HCT116 (cell line): ENCODE data around the gene ANO10. TPM values are rescaled to one million over a fixed set of nuclear protein-coding genes. Genes with fewer than 3 reads are reported as not detected.
"Not testable (repeated sequence)": the region's sequence is repeated elsewhere in the genome, so short reads cannot be mapped to it uniquely, and the experiment has no call there.

Experiments
- ATAC-seq: fragments of 200-7000 bp; cut with Tn5 transposase; 2 replicates; pipeline ENCODE4 v1.9.1; 2020; ENCODE audit warnings: mild to moderate bottlenecking, moderate library complexity
- BruUV-seq: library from RNA; stranded (reverse); fragments of 400-500 nt; replicated peaks from 2 replicates; lab custom pipeline; 2021; lab: Mats Ljungman, UMichigan
- CTCF ChIA-PET: fragments of 300-600 bp; sonication (Branson Sonifier 250); formaldehyde crosslinking; loops from one replicate; lab custom pipeline; 2021; ENCODE audit warnings: antibody characterized with exemption; lab: Charles Lee
- POLR2A ChIA-PET: fragments of 300-600, 350-600 bp; sonication (Branson Sonifier 250); formaldehyde crosslinking; loops from one replicate; lab custom pipeline; 2021; ENCODE audit warnings: antibody characterized with exemption; lab: Charles Lee
- RAD21 ChIA-PET, 2 experiments: fragments of 300-600 bp; sonication (Branson Sonifier 250); formaldehyde crosslinking; loops; one replicate each; lab custom pipeline; 2023; ENCODE audit warnings: low total read pairs in 2 of 2; ENCODE audit not compliant: uncharacterized antibody in 2 of 2, unreplicated experiment in 2 of 2, low non-redundant PET in 1 of 2; lab: Charles Lee
- DNase-seq: peaks from one replicate; pipeline ENCODE4 v3.0.0-alpha.2; 2010; ENCODE audit warnings: low read depth, low spot score
- H2AFZ ChIP-seq: fragments of 200-600 bp; shearing (Covaris generic), sonication (generic); 2 replicates; pipeline ENCODE4 v1.6.1; 2017; ENCODE audit warnings: low read depth, mixed run types, mixed read lengths, antibody characterized with exemption, low read length; ENCODE audit not compliant: poor library complexity, severe bottlenecking
- H3K27ac ChIP-seq: 2 replicates; pipeline ENCODE4 v1.5.1; 2012; ENCODE audit warnings: low read depth, low read length
- H3K27me3 ChIP-seq: fragments of 200-600 bp; sonication (generic); 2 replicates; pipeline ENCODE4 v1.6.1; 2016; ENCODE audit warnings: mixed run types, low read length, mixed read lengths; ENCODE audit not compliant: insufficient read depth
- H3K36me3 ChIP-seq, 2 experiments: fragments of 200-500 bp in 1 of 2; fragments of 200-600 bp in 1 of 2; sonication (Bioruptor generic) in 1 of 2; sonication (generic) in 1 of 2; 2 replicates each; pipeline versions ENCODE4 v1.5.1 to v1.6.1; 2014 to 2016; ENCODE audit warnings: low read length in 2 of 2, inconsistent platforms in 1 of 2, mixed read lengths in 1 of 2, mixed run types in 1 of 2; ENCODE audit not compliant: insufficient read depth in 2 of 2, control insufficient read depth in 1 of 2
- H3K4me1 ChIP-seq, 2 experiments: fragments of 200-600 bp in 1 of 2; sonication (generic) in 1 of 2; 2 replicates each; pipeline versions ENCODE4 v1.5.1 to v1.6.1; 2012 to 2017; ENCODE audit warnings: low read length in 2 of 2, inconsistent platforms in 1 of 2, mild to moderate bottlenecking in 1 of 2, mixed read lengths in 1 of 2, mixed run types in 1 of 2, moderate library complexity in 1 of 2; ENCODE audit not compliant: insufficient read depth in 2 of 2, control insufficient read depth in 1 of 2
- H3K4me2 ChIP-seq: fragments of 200-600 bp; sonication (generic); 2 replicates; pipeline ENCODE4 v1.6.1; 2017; ENCODE audit warnings: mixed run types, low read length, mixed read lengths
- H3K4me3 ChIP-seq, 2 experiments: fragments of 200-600 bp in 1 of 2; sonication (generic) in 1 of 2; replicated peaks in 1 of 2; 2 replicates each; pipeline ENCODE4 v1.5.1; 2011 to 2016; ENCODE audit warnings: low read length in 2 of 2, control low read depth in 1 of 2, low read depth in 1 of 2, mild to moderate bottlenecking in 1 of 2, mixed read lengths in 1 of 2, mixed run types in 1 of 2
- H3K79me2 ChIP-seq: fragments of 200-600 bp; sonication (generic); 2 replicates; pipeline ENCODE4 v1.6.1; 2017; ENCODE audit warnings: mild to moderate bottlenecking, mixed run types, low read length, moderate library complexity, mixed read lengths; ENCODE audit not compliant: insufficient read depth
- H3K9ac ChIP-seq: fragments of 200-600 bp; sonication (generic); 2 replicates; pipeline ENCODE4 v1.6.1; 2016; ENCODE audit warnings: low read length, mixed read lengths
- H3K9me2 ChIP-seq: fragments of 200-600 bp; sonication (generic), shearing (Covaris generic); 2 replicates; pipeline ENCODE4 v1.6.1; 2017; ENCODE audit warnings: mixed run types, mild to moderate bottlenecking, moderate library complexity; ENCODE audit not compliant: insufficient read depth
- H3K9me3 ChIP-seq, 2 experiments: fragments of 200-500 bp in 1 of 2; fragments of 200-600 bp in 1 of 2; sonication (Bioruptor generic) in 1 of 2; sonication (generic) in 1 of 2; 2 replicates each; pipeline ENCODE4 v1.6.1; 2014 to 2017; ENCODE audit warnings: low read length in 2 of 2, mixed read lengths in 2 of 2, inconsistent platforms in 1 of 2, low read depth in 1 of 2, mild to moderate bottlenecking in 1 of 2, mixed run types in 1 of 2, moderate library complexity in 1 of 2; ENCODE audit not compliant: control insufficient read depth in 1 of 2, insufficient read depth in 1 of 2
- H4K20me1 ChIP-seq: fragments of 200-600 bp; sonication (generic), shearing (Covaris generic); 2 replicates; pipeline ENCODE4 v1.6.1; 2017; ENCODE audit warnings: mixed run types, mild to moderate bottlenecking, moderate library complexity; ENCODE audit not compliant: insufficient read depth
- ATF3 ChIP-seq: IDR thresholded peaks from 2 replicates; pipeline ENCODE4 v1.6.1; 2012
- EGR1 ChIP-seq: IDR thresholded peaks from 2 replicates; pipeline ENCODE4 v1.6.1; 2012; ENCODE audit warnings: low read depth
- EZH2 ChIP-seq: fragments of 200-600 bp; sonication (generic); IDR thresholded peaks from 2 replicates; pipeline ENCODE4 v1.6.1; 2017; ENCODE audit warnings: antibody characterized with exemption, mixed run types
- JUND ChIP-seq: IDR thresholded peaks from 2 replicates; pipeline ENCODE4 v1.6.1; 2012
- MAX ChIP-seq: IDR thresholded peaks from 2 replicates; pipeline ENCODE4 v1.6.1; 2012
- POLR2AphosphoS5 ChIP-seq: IDR thresholded peaks from 2 replicates; pipeline ENCODE4 v1.6.1; 2011; ENCODE audit warnings: mild to moderate bottlenecking, low read depth, low read length, moderate library complexity
- SP1 ChIP-seq: IDR thresholded peaks from 2 replicates; pipeline ENCODE4 v1.6.1; 2012; ENCODE audit warnings: low read depth
- SRF ChIP-seq: IDR thresholded peaks from 2 replicates; pipeline ENCODE4 v1.6.1; 2012; ENCODE audit warnings: low read depth
- TCF7L2 ChIP-seq: IDR thresholded peaks from 2 replicates; pipeline ENCODE4 v1.7.0; 2011; ENCODE audit warnings: borderline replicate concordance, inconsistent platforms; ENCODE audit not compliant: insufficient read depth, insufficient read length; ENCODE audit errors: extremely low read depth
- ZBTB33 ChIP-seq: IDR thresholded peaks from 2 replicates; pipeline ENCODE4 v1.6.1; 2011; ENCODE audit warnings: mild to moderate bottlenecking, low read length, moderate library complexity; ENCODE audit not compliant: insufficient replicate concordance; ENCODE audit errors: extremely low read depth
- ZFX ChIP-seq: fragments of 450-650 bp; IDR thresholded peaks from 2 replicates; pipeline ENCODE4 v1.6.1; 2017
- intact Hi-C: fragments of 100-400 bp; cut with micrococcal nuclease; formaldehyde crosslinking; loops from 2 replicates; pipeline ENCODE4 v1.10.0; 2022
- total RNA-seq: library from RNA; stranded (reverse); gene quantifications from one replicate; pipeline ENCODE4 v1.2.1, GENCODE V29; 2021; ENCODE audit not compliant: unreplicated experiment

ANO10 gene
- total RNA-seq, 1 experiment from 2014 or later = 13.3 TPM

DNA sequence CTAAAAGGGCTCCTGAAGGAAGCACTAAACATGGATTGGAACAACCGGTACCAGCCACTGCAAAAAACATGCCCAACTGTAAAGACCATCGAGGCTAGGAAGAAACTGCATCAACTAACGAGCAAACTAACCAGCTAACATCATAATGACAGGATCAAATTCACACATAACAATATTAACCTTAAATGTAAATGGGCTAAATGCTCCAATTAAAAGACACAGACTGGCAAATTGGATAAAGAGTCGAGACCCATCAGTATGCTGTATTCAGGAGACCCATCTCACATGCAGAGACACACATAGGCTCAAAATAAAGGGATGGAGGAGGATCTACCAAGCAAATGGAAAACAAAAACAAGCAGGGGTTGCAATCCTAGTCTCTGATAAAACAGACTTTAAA, 28.2 kb downstream of the ANO10 start:
- H3K4me1 ChIP-seq, H3K79me2 ChIP-seq, POLR2A ChIA-PET, H4K20me1 ChIP-seq, RAD21 ChIA-PET, H3K9ac ChIP-seq, DNase-seq, H3K4me3 ChIP-seq, BruUV-seq, ATAC-seq, intact Hi-C loops, H3K9me3 ChIP-seq, H3K36me3 ChIP-seq, H3K9me2 ChIP-seq, H3K4me2 ChIP-seq, CTCF ChIA-PET, H3K27me3 ChIP-seq, H3K27ac ChIP-seq, H2AFZ ChIP-seq: not testable (repeated sequence)

GRCh38 chr3:43591866-43592265, 29.9 kb downstream of the ANO10 start:
- H3K27ac ChIP-seq, CTCF ChIA-PET, H3K4me2 ChIP-seq, RAD21 ChIA-PET, POLR2A ChIA-PET, H3K9ac ChIP-seq, H4K20me1 ChIP-seq, BruUV-seq, H3K9me2 ChIP-seq, intact Hi-C loops, ATAC-seq, H3K27me3 ChIP-seq, H3K36me3 ChIP-seq, H3K79me2 ChIP-seq, H3K4me3 ChIP-seq, H2AFZ ChIP-seq, H3K9me3 ChIP-seq, DNase-seq, H3K4me1 ChIP-seq: not testable (repeated sequence)

GRCh38 chr3:43587303-43587702, 34.5 kb downstream of the ANO10 start:
- Histone ChIP-seq H3K4me3 (no peak overlapping the region), H3K27ac (no peak overlapping the region), H2AFZ (no peak overlapping the region), H3K79me2 (no peaks in the 10 kb centered on the region), H3K9me3 (no peaks in the 10 kb centered on the region), H3K36me3 (no peaks in the 10 kb centered on the region), H3K9me2 (no peaks in the 10 kb centered on the region), H3K9ac (no peak overlapping the region), H3K4me1 (peaks cover 0 to 8% of the 10 kb centered on the region in 2 experiments; a peak in 1 of 4 replicates), H3K4me2 (no peak overlapping the region), H4K20me1 (no peaks in the 10 kb centered on the region), H3K27me3 (no peaks in the 10 kb centered on the region)
- ChIA-PET CTCF (no interaction called here), POLR2A (no interaction called here), RAD21 (no interaction called here)
- intact Hi-C loops = no loop called here
- no peak for DNase-seq
- no TSS peak for BruUV-seq
- no peak for ATAC-seq
- TF ChIP-seq ATF3 = no peak
- no peak for TF ChIP-seq ZBTB33
- no peak for TF ChIP-seq JUND
- no peak for TF ChIP-seq SRF
- TF ChIP-seq TCF7L2 = no peak
- no peak for TF ChIP-seq SP1
- no peak for TF ChIP-seq EZH2
- TF ChIP-seq POLR2AphosphoS5 = no peak
- no peak for TF ChIP-seq EGR1
- no peak for TF ChIP-seq MAX
- no peak for TF ChIP-seq ZFX
